Measurements from ENCODE around the gene ATP6V1G2. TPM values are rescaled to one million over a fixed set of nuclear protein-coding genes. Genes with fewer than 3 reads are reported as not detected.

The ATP6V1G2 gene
- total RNA-seq, 1 experiment from 2014 or later, result 1.2 TPM

DNA sequence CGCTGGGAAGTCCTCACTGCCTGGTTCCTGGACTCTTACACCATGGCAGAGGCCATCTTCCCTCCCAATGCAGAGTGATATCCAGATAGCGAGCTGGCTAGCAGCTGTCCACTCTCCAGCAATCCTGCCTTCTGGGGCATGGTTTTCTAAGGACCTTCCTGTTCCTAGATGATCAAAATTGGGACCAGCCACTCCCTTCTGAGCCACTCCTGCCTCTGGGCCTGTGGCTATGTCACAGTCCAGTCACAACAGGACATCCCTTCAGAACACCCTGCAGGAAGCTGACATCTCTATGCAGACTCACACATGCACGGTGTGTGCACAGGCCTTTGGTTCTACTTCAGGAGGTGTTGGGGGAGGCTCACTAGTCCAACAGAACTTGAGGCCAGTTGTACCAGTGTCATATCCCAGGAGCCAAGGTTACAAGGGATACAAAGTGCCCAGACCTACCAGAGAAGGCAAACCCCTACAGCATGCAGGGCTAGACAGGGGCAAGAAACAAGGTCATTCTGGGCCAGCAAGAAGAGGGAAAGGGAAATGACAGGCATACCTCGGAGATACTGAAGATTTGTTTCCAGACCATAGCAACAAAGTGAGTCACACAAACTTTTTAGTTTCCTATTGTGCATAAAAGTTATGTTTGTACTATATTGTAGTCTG lies 20.3 kb downstream of the ATP6V1G2 start:
- DNase-seq (ENCODE audit: unreplicated experiment), result no peak
- Mint-ChIP-seq H3K9me3 (ENCODE audit: unreplicated experiment) (no peaks in the 10 kb centered on the region), H3K4me1 (ENCODE audit: insufficient read depth, unreplicated experiment) (no peaks in the 10 kb centered on the region), H3K27me3 (ENCODE audit: insufficient read depth, unreplicated experiment) (peaks cover 8% of the 10 kb centered on the region), H3K36me3 (ENCODE audit: insufficient read depth, unreplicated experiment) (peaks cover 38% of the 10 kb centered on the region), H3K4me3 (ENCODE audit: unreplicated experiment) (no peak overlapping the region), H3K27ac (ENCODE audit: low read depth, unreplicated experiment) (no peak overlapping the region)
- BruUV-seq (replicated peaks), result no TSS peak
- no peak for TF ChIP-seq CTCF (IDR thresholded peaks at IDR 0.05; ENCODE audit: unreplicated experiment)
- POLR2A ChIA-PET, result interaction anchor here (0.8 to 3.9 kb wide), 3 partner anchors 15 to 337 kb away, joined by 3 to 21 read pairs (median 4); partner anchors contain the start of genes DDX39B and NEU1
- CTCF ChIA-PET, result interaction anchor here (1.2 kb wide), 1 partner anchor 13 kb away, joined by 3 read pairs; no protein-coding TSS in a partner anchor
- intact Hi-C loops (cut with micrococcal nuclease), result no loop called here

- peaks cover 33% of the 10 kb centered on the region for H3K36me3 Mint-ChIP-seq (ENCODE audit: insufficient read depth, unreplicated experiment)
- intact Hi-C loops (cut with micrococcal nuclease), result no loop called here
- H3K27ac Mint-ChIP-seq (ENCODE audit: low read depth, unreplicated experiment), result no peak overlapping the region
- BruUV-seq (replicated peaks), result no TSS peak
- peaks cover 13% of the 10 kb centered on the region for H3K27me3 Mint-ChIP-seq (ENCODE audit: insufficient read depth, unreplicated experiment)
- DNase-seq (ENCODE audit: unreplicated experiment), result no peak
- no peaks in the 10 kb centered on the region for H3K4me1 Mint-ChIP-seq (ENCODE audit: insufficient read depth, unreplicated experiment)
- POLR2A ChIA-PET, result interaction anchor here (0.8 to 0.9 kb wide), 2 partner anchors 17 to 337 kb away, joined by 3 to 4 read pairs; partner anchors contain the start of gene NEU1
- no peak for TF ChIP-seq CTCF (IDR thresholded peaks at IDR 0.05; ENCODE audit: unreplicated experiment)
- H3K9me3 Mint-ChIP-seq (ENCODE audit: unreplicated experiment), result no peaks in the 10 kb centered on the region
- no peak overlapping the region for H3K4me3 Mint-ChIP-seq (ENCODE audit: unreplicated experiment)
- CTCF ChIA-PET, result interaction anchor here (1.2 kb wide), 1 partner anchor 13 kb away, joined by 3 read pairs; no protein-coding TSS in a partner anchor
Observed at GRCh38 chr6:31525553-31525931, 20.9 kb downstream of the ATP6V1G2 start.

DNA sequence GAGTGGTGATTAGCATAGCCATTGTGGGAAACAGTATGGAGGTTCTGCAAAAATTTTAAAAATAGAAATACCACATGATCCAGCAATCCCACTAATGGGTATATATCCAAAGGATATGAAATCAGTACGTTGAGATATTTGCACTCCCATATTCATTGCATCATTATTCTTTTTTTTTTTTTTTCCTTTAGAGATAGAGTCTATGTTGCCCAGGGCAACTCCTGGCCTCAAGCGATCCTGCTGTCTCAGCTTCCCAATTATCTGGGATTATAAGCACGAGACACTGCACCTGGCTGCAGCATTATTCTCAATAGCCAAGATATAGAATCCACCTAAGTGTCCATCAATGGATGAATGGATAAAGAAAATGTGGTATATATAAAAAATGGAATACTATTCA lies 24.6 kb downstream of the ATP6V1G2 start:
- BruUV-seq (replicated peaks), result no TSS peak
- Mint-ChIP-seq H3K27me3 (ENCODE audit: insufficient read depth, unreplicated experiment) (peaks cover 17% of the 10 kb centered on the region), H3K36me3 (ENCODE audit: insufficient read depth, unreplicated experiment) (peaks cover 6% of the 10 kb centered on the region), H3K9me3 (ENCODE audit: unreplicated experiment) (no peaks in the 10 kb centered on the region), H3K4me3 (ENCODE audit: unreplicated experiment) (no peak overlapping the region), H3K27ac (ENCODE audit: low read depth, unreplicated experiment) (no peak overlapping the region), H3K4me1 (ENCODE audit: insufficient read depth, unreplicated experiment) (no peaks in the 10 kb centered on the region)
- DNase-seq (ENCODE audit: unreplicated experiment), result no peak
- intact Hi-C loops (cut with micrococcal nuclease), result no loop called here
- TF ChIP-seq CTCF (IDR thresholded peaks at IDR 0.05; ENCODE audit: unreplicated experiment), result no peak
- CTCF ChIA-PET, result no interaction called here
- POLR2A ChIA-PET, result interaction anchor here (1.1 to 2.1 kb wide), 2 partner anchors 10 to 19 kb away, joined by 3 to 4 read pairs; no protein-coding TSS in a partner anchor

DNA sequence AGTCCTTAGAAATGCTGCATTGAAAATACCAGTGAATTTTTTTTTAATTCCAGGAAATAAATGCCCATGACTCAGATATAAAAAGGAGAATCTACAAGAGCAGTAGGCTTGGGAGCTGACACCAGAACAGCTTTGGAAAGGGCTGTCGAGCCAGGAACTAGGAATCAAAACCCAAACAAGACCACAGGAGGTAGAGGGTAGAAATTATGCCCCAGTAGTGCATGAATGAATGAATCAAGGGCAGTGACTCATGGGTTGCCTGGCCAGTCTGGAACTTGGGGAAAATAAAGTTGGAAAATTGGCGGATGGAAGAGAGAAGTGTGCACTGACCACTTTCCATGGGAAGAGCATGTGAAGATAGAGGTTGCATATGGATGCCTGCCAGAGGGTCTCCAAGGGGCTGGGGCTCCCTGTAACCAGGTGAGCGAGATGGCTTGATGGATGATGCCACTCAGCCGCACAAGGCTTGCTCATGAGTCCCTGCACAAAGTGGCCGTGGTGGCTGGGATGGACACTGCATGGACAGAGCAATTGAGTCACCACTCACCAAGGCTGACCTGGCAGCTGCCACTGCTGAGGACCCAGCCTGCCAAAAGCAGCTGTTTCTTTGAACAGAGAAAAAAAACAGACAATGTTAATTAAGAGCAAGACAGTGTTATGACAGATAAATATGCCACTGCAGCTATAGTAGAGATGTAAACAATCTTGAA lies 32.8 kb downstream of the ATP6V1G2 start:
- POLR2A ChIA-PET, result interaction anchor here (0.7 to 1.6 kb wide), 5 partner anchors 16 to 50 kb away, joined by 3 to 6 read pairs (median 3); partner anchors contain the start of genes DDX39B and MICB
- H3K4me3 Mint-ChIP-seq (ENCODE audit: unreplicated experiment), result no peak overlapping the region

More for the DNA sequence above, 32.8 kb downstream of the ATP6V1G2 start:
- TF ChIP-seq CTCF (IDR thresholded peaks at IDR 0.05; ENCODE audit: unreplicated experiment), result no peak
- DNase-seq (ENCODE audit: unreplicated experiment), result no peak
- Mint-ChIP-seq H3K27ac (ENCODE audit: low read depth, unreplicated experiment) (no peak overlapping the region), H3K36me3 (ENCODE audit: insufficient read depth, unreplicated experiment) (peaks cover 9% of the 10 kb centered on the region), H3K4me1 (ENCODE audit: insufficient read depth, unreplicated experiment) (peaks cover 8% of the 10 kb centered on the region), H3K27me3 (ENCODE audit: insufficient read depth, unreplicated experiment) (no peaks in the 10 kb centered on the region), H3K9me3 (ENCODE audit: unreplicated experiment) (no peaks in the 10 kb centered on the region)
- intact Hi-C loops (cut with micrococcal nuclease), result no loop called here
- CTCF ChIA-PET, result no interaction called here
- BruUV-seq (replicated peaks), result no TSS peak

Data from MCF 10A (cell line).